HG03565 (cell line): ENCODE results near the gene RRP36.

ENCODE experiments used
- ATAC-seq: cut with Tn5 transposase; IDR thresholded peaks from one replicate; pipeline ENCODE4 v1.9.1; 2021; ENCODE audit warnings: mild to moderate bottlenecking, moderate library complexity; ENCODE audit not compliant: unreplicated experiment

The RRP36 gene

GRCh38 chr6:43060755-43061633, 39.6 kb downstream of the RRP36 start:
- ATAC-seq = no peak

GRCh38 chr6:43061861-43062260, 40.4 kb downstream of the RRP36 start:
- ATAC-seq = no peak

GRCh38 chr6:43062818-43063217, 41.4 kb downstream of the RRP36 start:
- no peak for ATAC-seq

- no peak for ATAC-seq
Measured at GRCh38 chr6:43070028-43070632, 48.7 kb downstream of the RRP36 start.

- ATAC-seq = no peak
Measured at GRCh38 chr6:43074847-43075669, 53.6 kb downstream of the RRP36 start.

GRCh38 chr6:43075670-43076463, 54.4 kb downstream of the RRP36 start, which contains the start of gene PTK7:
PTK7 (plus strand) TSS chr6:43076314; CDS start chr6:43076489, 175 bp downstream.
- no peak for ATAC-seq

- ATAC-seq = no peak
Measured at GRCh38 chr6:43076464-43077332, 55.3 kb downstream of the RRP36 start.

- ATAC-seq = no peak
Measured at GRCh38 chr6:43077333-43077809, 55.9 kb downstream of the RRP36 start.

GRCh38 chr6:43077981-43078511, 56.6 kb downstream of the RRP36 start:
- ATAC-seq = no peak

GRCh38 chr6:43078691-43079090, 57.3 kb downstream of the RRP36 start:
- ATAC-seq = no peak
